CD8-positive, alpha-beta memory T cell (primary cell): ENCODE data around the gene WDR76. TPM values are rescaled to one million over a fixed set of nuclear protein-coding genes. Genes with fewer than 3 reads are reported as not detected.
"Not testable (repeated sequence)": the region's sequence is repeated elsewhere in the genome, so short reads cannot be mapped to it uniquely, and the experiment has no call there.

Source experiments
- CTCF ChIA-PET: fragments of 350-600 bp; sonication (Branson Sonifier 250); formaldehyde crosslinking; loops from one replicate; lab custom pipeline; 2021; ENCODE audit warnings: antibody characterized with exemption; lab: Charles Lee
- POLR2A ChIA-PET: fragments of 350-600 bp; sonication (Branson Sonifier 250); formaldehyde crosslinking; loops from one replicate; lab custom pipeline; 2021; ENCODE audit warnings: antibody characterized with exemption; lab: Charles Lee
- DNase-seq, 5 donors: peaks; one replicate each; pipeline versions ENCODE4 v3.0.0 to v3.0.0-alpha.2; 2020 to 2022; ENCODE audit warnings: mixed read lengths in 1 of 5
- H3K27ac ChIP-seq: one replicate; pipeline ENCODE4 v1.7.0; 2013; ENCODE audit warnings: low read depth, mild to moderate bottlenecking, low read length, moderate library complexity
- H3K27me3 ChIP-seq: 2 replicates; pipeline ENCODE4 v1.7.0; 2013; ENCODE audit warnings: low read length, mild to moderate bottlenecking; ENCODE audit not compliant: insufficient read depth, poor library complexity, severe bottlenecking
- H3K36me3 ChIP-seq: 2 replicates; pipeline ENCODE4 v1.7.0; 2013; ENCODE audit warnings: mild to moderate bottlenecking, low read length, moderate library complexity; ENCODE audit not compliant: insufficient read depth
- H3K4me1 ChIP-seq: 2 replicates; pipeline ENCODE4 v1.7.0; 2013; ENCODE audit warnings: mild to moderate bottlenecking, low read length, moderate library complexity; ENCODE audit not compliant: insufficient read depth
- H3K4me3 ChIP-seq: 2 replicates; pipeline ENCODE4 v1.7.0; 2013; ENCODE audit warnings: mild to moderate bottlenecking, low read length
- H3K9me3 ChIP-seq: 2 replicates; pipeline ENCODE4 v1.7.0; 2013; ENCODE audit warnings: mild to moderate bottlenecking, low read length
- H3K27ac Mint-ChIP-seq, 8 donors: one replicate each; pipeline ENCODE4 v1.8.0; 2020 to 2021; ENCODE audit warnings: mixed read lengths in 8 of 8, mild to moderate bottlenecking in 6 of 8, inconsistent platforms in 3 of 8, moderate library complexity in 3 of 8
- H3K27me3 Mint-ChIP-seq, 2 donors: one replicate each; pipeline ENCODE4 v1.8.0; 2020 to 2021; ENCODE audit warnings: mixed read lengths in 2 of 2, mild to moderate bottlenecking in 1 of 2, moderate library complexity in 1 of 2
- H3K36me3 Mint-ChIP-seq, 3 donors: one replicate each; pipeline ENCODE4 v1.8.0; 2020 to 2021; ENCODE audit warnings: mixed read lengths in 3 of 3, inconsistent platforms in 1 of 3, mild to moderate bottlenecking in 1 of 3
- H3K4me1 Mint-ChIP-seq, 3 donors: one replicate each; pipeline ENCODE4 v1.8.0; 2020 to 2021; ENCODE audit warnings: mixed read lengths in 3 of 3, inconsistent platforms in 1 of 3, mild to moderate bottlenecking in 1 of 3
- H3K4me3 Mint-ChIP-seq, 7 donors: one replicate each; pipeline ENCODE4 v1.8.0; 2020 to 2021; ENCODE audit warnings: mixed read lengths in 7 of 7, mild to moderate bottlenecking in 6 of 7, moderate library complexity in 4 of 7, inconsistent platforms in 2 of 7
- H3K9me3 Mint-ChIP-seq, 5 donors: one replicate each; pipeline ENCODE4 v1.8.0; 2020 to 2022; ENCODE audit warnings: mixed read lengths in 5 of 5, mild to moderate bottlenecking in 3 of 5, moderate library complexity in 2 of 5, inconsistent platforms in 1 of 5
- polyA plus RNA-seq: library from polyadenylated mRNA; unstranded; fragments of 300-500 nt; fragmentation: Illumina TruSeq; gene quantifications from one replicate; pipeline ENCODE4 v1.2.3, GENCODE V29; 2021
- total RNA-seq, 2 experiments: library from RNA; stranded (reverse); gene quantifications; one replicate each; pipeline ENCODE4 v1.2.3, GENCODE V29; 2021

The WDR76 gene
- total and polyA plus RNA-seq, 3 experiments from 2014 or later: 7.5 to 75.6 (median 71.4) TPM

DNA sequence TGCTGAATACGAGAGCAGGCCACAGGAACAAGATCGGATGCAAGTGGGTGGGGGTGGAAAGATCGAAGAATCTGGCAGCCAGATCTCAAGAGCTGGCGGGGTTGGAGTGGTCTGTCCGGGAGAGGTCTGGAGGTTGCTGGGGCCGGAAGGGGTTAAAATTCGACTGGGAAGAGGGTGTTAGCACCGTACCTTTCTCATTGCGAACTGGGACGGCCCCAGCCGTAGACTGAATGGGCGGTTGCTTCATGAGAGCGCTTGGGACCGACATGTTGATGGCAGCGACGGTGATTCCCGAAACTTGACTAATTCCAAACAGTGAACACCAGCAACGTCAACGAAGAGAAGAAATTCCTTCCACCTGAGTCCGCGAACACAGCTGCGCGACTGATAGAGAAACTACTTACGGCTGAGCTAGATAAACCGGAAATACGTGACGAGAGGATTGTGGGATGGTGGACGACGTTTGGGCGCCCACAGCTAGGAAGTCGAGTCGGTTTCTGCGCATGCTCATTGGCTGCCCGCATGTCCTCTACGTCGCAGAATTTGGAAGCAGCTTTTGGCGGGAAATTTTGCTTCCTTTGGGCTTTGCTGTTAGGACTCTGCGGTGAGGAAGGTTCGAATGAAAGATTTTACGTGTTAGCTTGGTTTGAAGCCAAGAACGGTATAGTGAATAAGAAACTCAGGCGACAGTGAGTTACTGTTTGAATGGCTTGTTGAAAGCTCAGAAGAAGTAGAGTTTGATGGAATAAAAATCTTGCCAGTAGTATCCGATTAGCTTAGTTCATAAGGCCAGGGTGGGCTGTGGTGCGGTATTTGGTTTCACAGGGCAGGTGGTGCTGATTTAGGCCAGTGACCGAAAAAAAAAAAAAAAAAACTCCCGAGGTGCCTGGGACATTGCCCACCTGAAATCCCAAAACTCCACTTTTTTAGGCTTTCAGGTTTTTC lies 2.2 kb upstream of the WDR76 start, which contains the start of gene MFAP1:
Gene MFAP1, minus strand, starts transcription at position 389 of the 945 bp plus-strand sequence. Its CDS starts 121 bp downstream, at position 268.
- Histone ChIP-seq H3K36me3 (no peaks in the 10 kb centered on the region), H3K27ac (peak within 1 kb of the TSS; percentile 97), H3K4me3 (peak within 1 kb of the TSS; percentile 96), H3K4me1 (peaks cover 55% of the 10 kb centered on the region), H3K27me3 (no peaks in the 10 kb centered on the region), H3K9me3 (no peaks in the 10 kb centered on the region)
- no peaks in the 10 kb centered on the region for H3K27me3 Mint-ChIP-seq
- H3K27ac Mint-ChIP-seq: peak within 1 kb of the TSS; percentile 93 to 99 (median 99)
- DNase-seq: peak; percentile 86 to 95 (median 89)
- ChIA-PET CTCF (interaction anchor here (0.8 to 1.2 kb wide), 3 partner anchors 24 to 31 kb away, joined by 3 to 6 read pairs (median 3); partner anchors contain the start of genes HYPK and SERINC4), POLR2A (interaction anchor here (0.6 to 1.8 kb wide), 11 partner anchors 20 to 881 kb away, joined by 3 to 16 read pairs (median 4); partner anchors contain the start of genes ELL3, GOLM2, HYPK and SERF2)
- peaks cover 49 to 78% (median 63%) of the 10 kb centered on the region in 3 donors for H3K4me1 Mint-ChIP-seq
- H3K4me3 Mint-ChIP-seq: peak within 1 kb of the TSS; percentile 94 to 100 (median 99)
- H3K36me3 Mint-ChIP-seq: peaks cover 0 to 22% (median 2%) of the 10 kb centered on the region in 3 donors
- H3K9me3 Mint-ChIP-seq: no peaks in the 10 kb centered on the region

GRCh38 chr15:43825305-43825704 lies 1.5 kb upstream of the WDR76 start:
- Mint-ChIP-seq H3K27ac (peak overlapping the region in 7 of 8 donors; percentile 32 to 93 (median 92)), H3K4me1 (peaks cover 50 to 80% (median 65%) of the 10 kb centered on the region in 3 donors), H3K4me3 (peak overlapping the region; percentile 8 to 100 (median 87)), H3K36me3 (peaks cover 0 to 20% (median 2%) of the 10 kb centered on the region in 3 donors)
- not testable (repeated sequence) for DNase-seq, H3K9me3 ChIP-seq, H3K9me3 Mint-ChIP-seq, H3K27me3 Mint-ChIP-seq, H3K27me3 ChIP-seq, H3K36me3 ChIP-seq, H3K4me3 ChIP-seq
- CTCF ChIA-PET: interaction anchor here (1.2 kb wide), 1 partner anchor 25 kb away, joined by 6 read pairs; the partner anchor contains the start of genes HYPK and SERINC4
- POLR2A ChIA-PET: interaction anchor here (0.6 to 1.8 kb wide), 5 partner anchors 21 to 880 kb away, joined by 3 to 16 read pairs (median 3); partner anchors contain the start of genes ELL3, HYPK and SERINC4
- H3K4me1 ChIP-seq: peaks cover 55% of the 10 kb centered on the region
- peak overlapping the region; percentile 97 for H3K27ac ChIP-seq

GRCh38 chr15:43826029-43826507 lies 734 bp upstream of the WDR76 start:
- Histone ChIP-seq H3K36me3 (no peaks in the 10 kb centered on the region), H3K4me1 (peaks cover 55% of the 10 kb centered on the region), H3K27me3 (no peaks in the 10 kb centered on the region), H3K27ac (peak overlapping the region; percentile 57), H3K4me3 (peak overlapping the region; percentile 76), H3K9me3 (no peaks in the 10 kb centered on the region)
- Mint-ChIP-seq H3K4me3 (peak overlapping the region; percentile 83 to 95 (median 88)), H3K27me3 (no peaks in the 10 kb centered on the region), H3K36me3 (peaks cover 0 to 20% (median 2%) of the 10 kb centered on the region in 3 donors), H3K9me3 (no peaks in the 10 kb centered on the region), H3K4me1 (peaks cover 46 to 75% (median 59%) of the 10 kb centered on the region in 3 donors), H3K27ac (peak overlapping the region; percentile 90 to 99 (median 93))
- POLR2A ChIA-PET: no interaction called here
- CTCF ChIA-PET: no interaction called here
- no peak for DNase-seq

DNA sequence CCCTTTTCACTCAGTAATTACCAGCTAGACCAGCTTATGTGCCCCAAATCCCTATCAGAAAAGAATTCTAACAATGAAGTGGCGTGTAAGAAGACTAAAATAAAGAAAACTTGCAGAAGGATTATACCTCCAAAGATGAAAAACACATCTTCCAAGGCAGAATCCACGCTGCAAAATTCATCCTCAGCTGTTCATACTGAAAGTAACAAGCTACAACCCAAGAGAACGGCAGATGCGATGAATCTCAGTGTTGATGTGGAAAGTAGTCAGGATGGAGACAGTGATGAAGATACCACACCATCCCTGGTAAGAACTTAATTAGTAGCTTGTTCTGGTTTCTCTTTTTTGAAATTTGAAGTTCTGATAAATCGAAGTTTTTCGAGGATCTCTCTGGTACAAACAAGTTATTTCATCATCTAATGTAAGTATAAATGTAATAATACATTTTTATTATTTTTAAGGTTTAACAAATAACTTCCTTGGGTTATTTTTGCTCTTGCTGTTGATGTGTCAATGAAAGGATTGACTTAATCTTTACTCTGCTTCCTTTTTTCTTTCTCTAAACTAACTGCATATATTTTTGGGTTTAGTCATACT lies 1.4 kb downstream of the WDR76 start:
- H3K36me3 Mint-ChIP-seq: peaks cover 0 to 15% (median 1%) of the 10 kb centered on the region in 3 donors
- H3K27me3 ChIP-seq: no peaks in the 10 kb centered on the region
- H3K9me3 Mint-ChIP-seq: no peaks in the 10 kb centered on the region
- peaks cover 45 to 68% (median 59%) of the 10 kb centered on the region in 3 donors for H3K4me1 Mint-ChIP-seq
- H3K36me3 ChIP-seq: no peaks in the 10 kb centered on the region
- no peak for DNase-seq
- peak overlapping the region; percentile 76 for H3K4me3 ChIP-seq
- POLR2A ChIA-PET: interaction anchor here (0.5 kb wide), 1 partner anchor 45 kb away, joined by 4 read pairs; no protein-coding TSS in a partner anchor
- no peaks in the 10 kb centered on the region for H3K9me3 ChIP-seq
- no peak overlapping the region for H3K27ac ChIP-seq
- H3K4me1 ChIP-seq: peaks cover 39% of the 10 kb centered on the region
- no peaks in the 10 kb centered on the region for H3K27me3 Mint-ChIP-seq
- peak overlapping the region; percentile 90 to 99 (median 93) for H3K27ac Mint-ChIP-seq
- CTCF ChIA-PET: no interaction called here
- H3K4me3 Mint-ChIP-seq: peak overlapping the region; percentile 83 to 95 (median 88)

DNA sequence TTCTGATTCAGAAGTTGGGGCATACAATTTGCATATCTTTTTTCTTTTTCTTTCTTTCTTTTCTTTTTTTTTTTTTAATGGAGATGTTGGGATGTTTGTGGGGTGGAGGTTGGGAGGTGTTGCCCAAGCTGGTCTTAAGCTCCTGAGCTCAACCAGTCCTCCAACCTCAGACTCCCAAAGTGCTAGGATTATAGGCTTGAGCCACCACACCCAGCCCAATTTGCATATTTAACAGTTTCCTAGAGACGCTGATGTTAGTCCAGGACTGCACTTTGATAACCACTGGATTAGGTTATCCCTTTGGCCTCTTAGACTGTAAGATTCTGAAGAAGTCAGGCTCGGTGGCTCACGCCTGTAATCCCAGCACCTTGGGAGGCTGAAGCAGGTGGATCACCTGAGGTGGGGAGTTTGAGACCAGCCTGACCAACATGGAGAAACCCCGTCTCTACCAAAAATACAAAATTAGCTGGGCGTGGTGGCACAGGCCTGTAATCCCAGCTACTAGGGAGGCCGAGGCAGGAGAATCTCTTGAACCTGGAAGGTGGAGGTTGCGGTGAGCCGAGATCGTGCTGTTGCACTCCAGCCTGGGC lies 3.2 kb downstream of the WDR76 start:
- H3K4me3 ChIP-seq, H3K27ac ChIP-seq, DNase-seq, H3K27me3 ChIP-seq, H3K9me3 ChIP-seq, POLR2A ChIA-PET, CTCF ChIA-PET, H3K36me3 ChIP-seq, H3K27me3 Mint-ChIP-seq, H3K4me3 Mint-ChIP-seq, H3K9me3 Mint-ChIP-seq: not testable (repeated sequence)
- H3K4me1 ChIP-seq: peaks cover 29% of the 10 kb centered on the region
- H3K27ac Mint-ChIP-seq: peak overlapping the region in 4 of 8 donors; percentile 13 to 93 (median 64)
- H3K4me1 Mint-ChIP-seq: peaks cover 37 to 53% (median 53%) of the 10 kb centered on the region in 3 donors
- peaks cover 0 to 16% (median 4%) of the 10 kb centered on the region in 3 donors for H3K36me3 Mint-ChIP-seq

- POLR2A ChIA-PET, H3K4me3 ChIP-seq, H3K9me3 ChIP-seq, DNase-seq, H3K27ac ChIP-seq, H3K9me3 Mint-ChIP-seq, H3K36me3 ChIP-seq, H3K27me3 Mint-ChIP-seq, H3K27me3 ChIP-seq: not testable (repeated sequence)
- peaks cover 22% of the 10 kb centered on the region for H3K4me1 ChIP-seq
- H3K4me3 Mint-ChIP-seq: peak overlapping the region in 1 of 7 donors; percentile 27
- H3K36me3 Mint-ChIP-seq: peaks cover 0 to 22% (median 7%) of the 10 kb centered on the region in 3 donors
- H3K27ac Mint-ChIP-seq: peak overlapping the region in 4 of 8 donors; percentile 33 to 60 (median 42)
- CTCF ChIA-PET: interaction anchor here (0.7 to 1.2 kb wide), 2 partner anchors 8 to 20 kb away, joined by 3 read pairs; no protein-coding TSS in a partner anchor
- H3K4me1 Mint-ChIP-seq: peaks cover 35 to 52% (median 50%) of the 10 kb centered on the region in 3 donors
Measured at GRCh38 chr15:43830691-43831275, 4.0 kb downstream of the WDR76 start.
